DMS 273 (cell line): Measurements from ENCODE around the gene LRRC18.
A peak's percentile ranks its signal among the peaks of the same experiment; 100 is the strongest.

ENCODE experiments used
- DNase-seq: peaks from one replicate; lab custom pipeline; 2025; ENCODE audit not compliant: unreplicated experiment; lab: John Stamatoyannopoulos, UW

Gene LRRC18

GRCh38 chr10:48946891-48947500 lies 7.4 kb upstream of the LRRC18 start:
- DNase-seq = no peak

GRCh38 chr10:48946332-48946731 lies 6.7 kb upstream of the LRRC18 start:
- DNase-seq = no peak

- no peak for DNase-seq
Observed at GRCh38 chr10:48945441-48946130, 5.9 kb upstream of the LRRC18 start.

- DNase-seq = no peak
Observed at GRCh38 chr10:48944171-48944570, 4.5 kb upstream of the LRRC18 start.

- DNase-seq = no peak
Observed at GRCh38 chr10:48943096-48943495, 3.5 kb upstream of the LRRC18 start.

GRCh38 chr10:48941427-48942075 lies 1.9 kb upstream of the LRRC18 start:
- no peak for DNase-seq

- DNase-seq = no peak
Observed at GRCh38 chr10:48940958-48941357, 1.3 kb upstream of the LRRC18 start.

- no peak for DNase-seq
Observed at GRCh38 chr10:48940372-48940771, 732 bp upstream of the LRRC18 start.

GRCh38 chr10:48938990-48939536 lies 577 bp downstream of the LRRC18 start:
- DNase-seq = no peak

- no peak for DNase-seq
Observed at GRCh38 chr10:48938281-48938680, 1.4 kb downstream of the LRRC18 start.

GRCh38 chr10:48937796-48938195 lies 1.8 kb downstream of the LRRC18 start:
- no peak for DNase-seq

- no peak for DNase-seq
Observed at GRCh38 chr10:48935577-48935976, 4.1 kb downstream of the LRRC18 start.

- DNase-seq = no peak
Observed at GRCh38 chr10:48934672-48935501, 4.8 kb downstream of the LRRC18 start.

- peak; percentile 6 for DNase-seq
Observed at GRCh38 chr10:48932831-48933664, 6.6 kb downstream of the LRRC18 start.

- DNase-seq = no peak
Observed at GRCh38 chr10:48931188-48931587, 8.5 kb downstream of the LRRC18 start.

- DNase-seq = no peak
Observed at GRCh38 chr10:48929413-48929990, 10.1 kb downstream of the LRRC18 start.

GRCh38 chr10:48926764-48927540 lies 12.7 kb downstream of the LRRC18 start:
- DNase-seq = no peak

- no peak for DNase-seq
Observed at GRCh38 chr10:48926255-48926654, 13.4 kb downstream of the LRRC18 start.

GRCh38 chr10:48924988-48925387 lies 14.7 kb downstream of the LRRC18 start:
- DNase-seq = no peak
